ENCODE data around the gene SFXN5. TPM values are rescaled to one million over a fixed set of nuclear protein-coding genes. Genes with fewer than 3 reads are reported as not detected.
A peak's percentile ranks its signal among the peaks of the same experiment; 100 is the strongest.

Gene SFXN5
- total and polyA plus RNA-seq, 11 donors, result 6.0 to 12.5 (median 8.7) TPM

DNA sequence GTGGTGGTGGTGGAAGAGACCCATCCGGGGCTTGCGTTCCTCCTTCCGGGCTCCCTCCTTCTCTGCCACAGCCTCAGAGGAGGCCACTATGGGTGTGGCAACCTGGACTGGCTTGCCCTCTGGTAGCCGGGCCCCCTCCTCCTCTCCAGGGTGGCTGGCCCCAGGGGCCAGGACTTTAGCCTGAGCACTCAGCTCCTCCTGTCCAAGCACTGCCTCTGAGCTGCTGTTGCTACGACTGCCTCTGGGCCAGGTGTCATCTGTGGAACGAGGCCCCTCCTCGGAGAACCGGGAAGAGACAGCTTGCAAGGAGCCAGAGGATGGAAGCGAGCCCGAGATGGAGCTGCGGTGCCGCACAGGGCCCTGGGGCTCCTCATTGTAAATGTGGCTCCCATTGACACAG is 16.7 kb upstream of the SFXN5 start:
- no peak for DNase-seq
- TF ChIP-seq, protein P1, sequence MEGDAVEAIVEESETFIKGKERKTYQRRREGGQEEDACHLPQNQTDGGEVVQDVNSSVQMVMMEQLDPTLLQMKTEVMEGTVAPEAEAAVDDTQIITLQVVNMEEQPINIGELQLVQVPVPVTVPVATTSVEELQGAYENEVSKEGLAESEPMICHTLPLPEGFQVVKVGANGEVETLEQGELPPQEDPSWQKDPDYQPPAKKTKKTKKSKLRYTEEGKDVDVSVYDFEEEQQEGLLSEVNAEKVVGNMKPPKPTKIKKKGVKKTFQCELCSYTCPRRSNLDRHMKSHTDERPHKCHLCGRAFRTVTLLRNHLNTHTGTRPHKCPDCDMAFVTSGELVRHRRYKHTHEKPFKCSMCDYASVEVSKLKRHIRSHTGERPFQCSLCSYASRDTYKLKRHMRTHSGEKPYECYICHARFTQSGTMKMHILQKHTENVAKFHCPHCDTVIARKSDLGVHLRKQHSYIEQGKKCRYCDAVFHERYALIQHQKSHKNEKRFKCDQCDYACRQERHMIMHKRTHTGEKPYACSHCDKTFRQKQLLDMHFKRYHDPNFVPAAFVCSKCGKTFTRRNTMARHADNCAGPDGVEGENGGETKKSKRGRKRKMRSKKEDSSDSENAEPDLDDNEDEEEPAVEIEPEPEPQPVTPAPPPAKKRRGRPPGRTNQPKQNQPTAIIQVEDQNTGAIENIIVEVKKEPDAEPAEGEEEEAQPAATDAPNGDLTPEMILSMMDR (IDR thresholded peaks at IDR 0.05), result no peak
- no peak for TF ChIP-seq POLR2A (IDR thresholded peaks at IDR 0.05)
- no peak overlapping the region for H3K27ac ChIP-seq
- H3K27me3 ChIP-seq, result no peaks in the 10 kb centered on the region
- H3K4me3 ChIP-seq, result no peak overlapping the region
- WGBS, 4 donors, result 89 to 96% (median 95%) methylated on average over 12 of the region's 12 CpGs
- H3K9me3 ChIP-seq, result no peaks in the 10 kb centered on the region
- intact Hi-C loops (cut with DNase I), result loop anchor here in 7 of 10 donors (5.0 to 10.0 kb wide), 3 partner anchors 89 to 196 kb away; no protein-coding TSS in a partner anchor
- H3K36me3 ChIP-seq, result peaks cover 0 to 35% (median 18%) of the 10 kb centered on the region in 9 donors
- H3K4me1 ChIP-seq, result peaks cover under 1 to 64% (median 32%) of the 10 kb centered on the region in 12 donors
- ATAC-seq, result no peak

DNA sequence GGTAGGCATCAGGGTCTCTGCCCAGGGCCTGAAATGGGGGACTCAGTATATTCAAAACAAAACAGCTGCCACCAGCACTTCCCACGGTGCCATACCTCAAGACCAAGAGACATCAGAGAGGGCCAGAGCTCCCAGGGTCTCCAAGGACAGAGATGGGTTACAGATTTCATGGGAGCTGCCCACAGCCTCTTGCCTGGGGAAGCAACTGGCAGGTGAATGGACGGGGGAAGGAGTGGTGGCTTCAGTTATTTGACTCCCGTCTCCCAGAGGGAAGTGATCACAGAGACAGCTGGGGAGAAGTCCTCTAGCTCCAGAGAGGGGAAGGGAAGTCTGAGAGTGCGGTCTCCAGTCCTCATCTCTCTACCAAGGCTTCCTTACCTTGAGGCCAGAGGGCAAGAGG is 15.8 kb upstream of the SFXN5 start:
- H3K4me1 ChIP-seq, result peaks cover 0 to 55% (median 25%) of the 10 kb centered on the region in 12 donors
- TF ChIP-seq, protein P1 (IDR thresholded peaks at IDR 0.05), result no peak
- no peak for TF ChIP-seq POLR2A (IDR thresholded peaks at IDR 0.05)
- WGBS, 4 donors, result 70 to 89% (median 81%) methylated on average over 4 of the region's 4 CpGs
- H3K4me3 ChIP-seq, result no peak overlapping the region
- peak in 1 of 5 donors; percentile 19 for DNase-seq
- intact Hi-C loops (cut with DNase I), result loop anchor here in 8 of 10 donors (2.0 to 10.0 kb wide), 5 partner anchors 67 to 195 kb away; no protein-coding TSS in a partner anchor
- H3K9me3 ChIP-seq, result no peaks in the 10 kb centered on the region
- no peak overlapping the region for H3K27ac ChIP-seq
- ATAC-seq, result no peak
- peaks cover 0 to 35% (median 18%) of the 10 kb centered on the region in 9 donors for H3K36me3 ChIP-seq
- H3K27me3 ChIP-seq, result no peaks in the 10 kb centered on the region

DNA sequence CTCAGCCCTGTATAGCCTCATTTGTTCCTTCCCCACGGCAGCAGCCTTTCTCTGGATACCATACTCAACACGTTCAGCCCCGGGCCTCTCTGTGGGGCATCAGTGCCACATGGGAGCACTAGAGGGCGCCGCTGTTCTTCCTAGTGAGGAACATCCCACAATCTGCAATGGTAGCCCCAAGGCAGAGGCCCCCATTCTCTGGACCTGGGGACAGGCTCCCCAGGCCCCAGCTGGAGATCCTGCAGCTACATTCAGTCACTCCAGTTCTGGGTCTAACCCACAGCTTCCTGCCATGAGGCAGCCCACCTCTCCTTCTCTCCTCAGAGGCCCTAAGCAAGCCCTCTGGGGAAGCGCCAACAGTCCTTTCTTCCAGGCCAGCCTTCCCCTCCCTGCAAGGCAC is 14.2 kb upstream of the SFXN5 start:
- H3K4me3 ChIP-seq, result no peak overlapping the region
- intact Hi-C loops (cut with DNase I), result loop anchor here (1.0 to 10.0 kb wide), 9 partner anchors 69 to 193 kb away; no protein-coding TSS in a partner anchor

DNA sequence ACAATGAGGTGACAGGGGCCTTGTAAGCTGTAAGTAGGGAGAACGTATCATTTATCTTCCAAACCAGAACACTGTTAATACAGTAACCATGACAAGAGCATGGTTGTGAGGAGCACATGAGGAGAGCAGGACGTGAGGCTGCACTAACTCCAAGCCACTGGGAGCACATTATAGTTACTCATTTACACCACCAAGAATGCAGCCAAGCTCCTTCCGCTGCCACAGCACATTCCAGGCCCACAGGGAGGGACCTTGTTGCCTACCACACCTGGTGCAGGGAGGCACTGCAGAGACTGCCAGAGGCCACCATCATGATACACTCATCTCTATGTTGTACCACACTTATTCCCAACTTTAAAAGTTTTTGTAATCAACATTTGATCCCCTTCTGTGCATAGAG is 13.5 kb upstream of the SFXN5 start:
- H3K36me3 ChIP-seq, result peaks cover 0 to 40% (median 20%) of the 10 kb centered on the region in 9 donors
- no peaks in the 10 kb centered on the region for H3K9me3 ChIP-seq
- H3K4me1 ChIP-seq, result peaks cover 0 to 33% (median 11%) of the 10 kb centered on the region in 12 donors
- no peak overlapping the region for H3K27ac ChIP-seq
- TF ChIP-seq, protein P1 (IDR thresholded peaks at IDR 0.05), result no peak
- TF ChIP-seq POLR2A (IDR thresholded peaks at IDR 0.05), result no peak
- DNase-seq (no peak), ATAC-seq (no peak)
- no peaks in the 10 kb centered on the region for H3K27me3 ChIP-seq
- H3K4me3 ChIP-seq, result no peak overlapping the region
- intact Hi-C loops (cut with DNase I), result loop anchor here in 9 of 10 donors (1.0 to 10.0 kb wide), 7 partner anchors 71 to 193 kb away; no protein-coding TSS in a partner anchor
- 85 to 92% (median 89%) methylated on average over 3 of the region's 3 CpGs for WGBS, 4 donors

More for the DNA sequence above, 14.2 kb upstream of the SFXN5 start:
- TF ChIP-seq, protein P1 (IDR thresholded peaks at IDR 0.05), result peak; percentile 88 to 99 (median 94)
- no peak for TF ChIP-seq POLR2A (IDR thresholded peaks at IDR 0.05)
- peak; percentile 73 to 89 (median 80) for DNase-seq
- no peak overlapping the region for H3K27ac ChIP-seq
- ATAC-seq, result peak; percentile 28 to 80 (median 68)
- H3K4me1 ChIP-seq, result peaks cover 0 to 40% (median 18%) of the 10 kb centered on the region in 12 donors
- 18 to 21% (median 19%) methylated on average over 6 of the region's 6 CpGs for WGBS, 4 donors
- H3K36me3 ChIP-seq, result peaks cover 0 to 35% (median 18%) of the 10 kb centered on the region in 9 donors
- H3K9me3 ChIP-seq, result no peaks in the 10 kb centered on the region
- no peaks in the 10 kb centered on the region for H3K27me3 ChIP-seq

Measured in heart left ventricle (tissue), 16 donors.